Stimulated activated CD8-positive, alpha-beta memory T cell treated with anti-CD3 and anti-CD28 coated beads, Interleukin-12 subunit alpha, Interleukin-12 subunit beta, amount 100 ng/mL, for 1 hour (primary cell): ENCODE data around the gene ELK4.

Experiments
- DNase-seq: peaks from one replicate; pipeline ENCODE4 v3.0.0-alpha.2; 2020; ENCODE audit warnings: low read depth

ELK4 gene

GRCh38 chr1:205629751-205630150, 2.1 kb downstream of the ELK4 start:
- no peak for DNase-seq

GRCh38 chr1:205627956-205628355, 3.9 kb downstream of the ELK4 start:
- no peak for DNase-seq

DNA sequence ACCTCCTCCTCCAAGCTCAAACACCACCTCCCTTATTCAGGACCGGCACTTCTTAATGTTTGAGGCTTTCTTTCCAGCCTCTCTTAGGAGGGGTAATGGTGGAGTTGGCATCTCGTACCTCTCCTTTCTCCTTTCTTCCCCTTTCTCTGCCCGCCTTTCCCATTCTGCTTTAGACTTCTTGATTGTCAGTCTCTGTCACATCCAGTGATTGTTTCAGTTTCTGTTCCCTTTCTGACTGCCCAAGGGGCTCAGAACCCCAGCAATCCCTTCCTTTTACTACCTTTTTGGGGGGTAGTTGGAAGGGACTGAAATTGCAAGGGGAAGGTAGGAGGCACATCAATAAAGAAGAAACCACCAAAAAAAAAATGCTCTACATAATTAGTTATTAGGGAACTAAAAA, 5.6 kb downstream of the ELK4 start:
- DNase-seq = no peak

DNA sequence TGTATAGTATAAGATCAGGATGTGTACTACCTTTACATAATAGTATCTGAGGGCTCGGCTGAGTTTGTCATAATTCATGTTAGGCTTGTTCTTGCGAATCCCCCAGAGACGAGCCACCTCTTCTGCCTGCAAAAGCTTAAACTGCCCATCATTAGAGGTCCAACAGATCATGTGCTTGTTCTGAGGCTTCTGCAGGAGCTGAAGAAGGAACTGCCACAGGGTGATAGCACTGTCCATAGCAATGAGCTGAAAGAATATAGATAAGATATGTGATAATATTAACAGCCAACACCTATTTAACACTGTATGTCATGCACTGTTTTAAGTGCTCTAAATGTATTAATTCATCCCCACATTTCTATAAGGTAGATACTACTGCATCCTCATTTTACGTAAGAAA, 8.2 kb downstream of the ELK4 start:
- DNase-seq = no peak

DNA sequence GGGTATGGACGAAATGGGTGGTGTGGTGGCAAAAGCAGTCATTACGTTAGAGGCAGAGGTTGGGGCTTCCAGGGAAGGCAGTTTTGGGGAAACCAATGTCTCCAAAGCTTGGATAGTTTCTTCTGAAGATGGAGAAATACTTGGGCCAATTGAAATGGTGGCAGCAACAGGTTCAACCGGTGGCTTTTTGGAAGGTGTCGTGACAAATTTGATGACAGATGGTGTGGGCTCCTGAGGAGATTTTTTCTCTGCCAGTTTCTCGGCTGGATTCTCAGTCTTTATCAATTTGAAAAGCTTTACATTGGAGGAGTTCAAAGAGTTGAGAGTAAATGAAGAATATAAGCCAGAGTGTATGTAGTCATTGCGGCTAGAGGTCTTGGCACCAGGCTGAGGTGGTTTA, 11.5 kb downstream of the ELK4 start:
- DNase-seq = no peak

DNA sequence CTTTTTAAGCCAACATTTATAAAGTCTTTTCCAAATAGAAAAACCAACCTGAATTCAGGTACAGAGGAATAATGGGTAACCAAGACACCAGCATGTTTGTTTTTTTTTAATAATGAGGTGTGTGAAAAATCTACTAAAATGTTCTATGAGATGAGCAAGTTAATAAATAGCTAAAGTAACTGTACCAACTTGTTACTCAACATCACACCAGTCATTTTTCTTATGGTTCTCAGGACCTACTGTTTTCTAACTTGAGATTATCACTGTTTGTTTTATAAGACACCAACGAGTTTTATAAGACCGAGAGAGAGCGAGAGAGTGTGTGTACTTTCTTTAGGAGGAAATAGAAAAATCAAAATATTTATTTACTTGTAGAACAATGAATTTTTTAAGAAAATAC, 12.4 kb downstream of the ELK4 start:
- no peak for DNase-seq

DNA sequence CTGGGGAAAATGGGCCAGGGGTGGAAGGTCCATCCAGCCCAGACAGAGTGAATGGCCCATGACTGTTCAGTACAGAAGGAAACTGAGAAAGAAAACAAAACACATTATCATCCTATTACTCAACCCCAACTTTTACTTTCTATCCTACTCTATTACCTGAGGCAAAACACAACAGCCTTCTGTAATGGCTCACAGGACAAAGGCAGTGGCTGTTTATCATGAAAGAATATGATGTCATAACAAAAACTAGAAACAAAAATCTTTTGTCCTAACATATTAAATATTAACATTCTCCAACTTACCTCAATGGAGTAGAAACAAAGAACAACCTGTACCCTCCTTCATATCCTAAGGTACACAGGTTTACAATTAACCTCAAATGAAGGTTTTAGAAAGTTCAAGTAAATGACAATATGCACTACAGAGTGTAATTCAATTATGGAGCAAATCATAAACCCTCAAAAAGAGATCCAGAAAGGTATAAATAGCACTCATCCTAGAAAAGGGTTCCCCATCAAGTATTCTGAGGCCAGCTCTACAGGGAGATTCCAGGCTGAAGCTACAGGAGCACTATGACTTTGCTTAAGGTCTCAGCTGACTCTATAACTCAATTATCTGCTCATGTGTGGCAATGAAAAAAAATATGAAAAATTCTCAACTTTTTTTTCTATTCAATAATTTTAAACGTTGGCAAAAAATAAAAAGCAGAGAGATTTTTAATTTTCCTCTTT, 15.1 kb downstream of the ELK4 start:
- no peak for DNase-seq

DNA sequence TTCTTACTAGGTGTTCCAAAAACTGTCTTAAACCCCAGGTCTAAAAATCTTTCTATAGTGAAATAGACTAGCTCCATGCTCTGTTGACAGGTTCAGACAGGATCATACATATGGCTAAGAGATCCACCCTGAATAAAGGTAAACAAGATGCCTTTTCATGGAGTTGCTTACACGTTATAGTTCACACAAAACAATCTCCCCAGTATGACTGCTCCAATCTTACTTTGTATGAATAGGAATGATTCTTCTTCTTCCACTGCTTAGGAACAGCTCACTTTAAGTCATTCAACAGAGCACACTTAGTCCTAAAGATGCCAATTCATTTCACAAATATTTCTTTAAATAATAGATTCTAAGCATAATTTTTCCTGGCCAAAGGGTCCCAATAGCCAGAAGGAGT, 16.0 kb downstream of the ELK4 start:
- no peak for DNase-seq

DNA sequence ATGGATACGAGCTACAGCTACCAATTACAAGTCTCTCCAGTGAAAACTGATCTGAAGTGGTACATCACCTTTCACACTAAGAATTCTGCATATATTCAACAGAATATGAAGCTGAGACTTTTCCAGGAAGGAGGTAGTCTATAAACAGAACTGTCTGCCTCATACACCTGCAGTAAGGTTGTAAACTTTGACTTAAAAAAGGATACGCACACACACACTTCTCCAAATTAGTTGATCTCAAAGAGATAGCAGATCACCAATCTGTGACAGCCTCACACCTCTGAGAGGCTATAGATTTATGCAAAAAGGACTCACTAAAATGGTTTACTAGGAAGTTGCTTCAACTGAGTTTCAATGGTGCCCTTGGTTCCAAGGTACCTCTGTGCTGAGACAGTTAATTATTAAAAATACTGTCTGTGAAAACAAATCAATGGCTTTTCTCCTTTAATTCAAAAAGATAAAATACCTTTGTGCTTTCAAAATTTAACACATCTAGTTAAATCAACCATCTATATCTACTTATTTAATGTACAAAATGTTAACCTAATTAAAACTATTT, 17.9 kb downstream of the ELK4 start:
- no peak for DNase-seq

DNA sequence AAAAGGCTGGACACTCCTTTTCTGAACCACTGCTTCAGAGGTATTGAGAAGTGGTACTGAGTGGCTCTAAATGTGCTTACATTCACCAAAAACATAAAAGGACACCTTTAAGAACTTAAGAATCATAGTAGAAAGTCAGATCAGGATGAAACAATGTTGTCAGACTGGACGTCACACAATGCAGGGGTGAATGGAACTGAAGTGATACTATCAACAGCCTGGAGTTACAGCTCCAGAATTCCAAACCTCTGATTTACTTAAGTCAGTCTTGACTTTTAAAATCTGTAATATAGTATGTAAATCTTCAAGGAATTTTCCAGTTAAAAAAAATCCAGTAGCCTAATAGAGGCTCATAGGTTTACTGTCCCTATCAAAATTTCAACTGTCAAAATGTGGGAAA, 19.3 kb downstream of the ELK4 start:
- DNase-seq = no peak

DNA sequence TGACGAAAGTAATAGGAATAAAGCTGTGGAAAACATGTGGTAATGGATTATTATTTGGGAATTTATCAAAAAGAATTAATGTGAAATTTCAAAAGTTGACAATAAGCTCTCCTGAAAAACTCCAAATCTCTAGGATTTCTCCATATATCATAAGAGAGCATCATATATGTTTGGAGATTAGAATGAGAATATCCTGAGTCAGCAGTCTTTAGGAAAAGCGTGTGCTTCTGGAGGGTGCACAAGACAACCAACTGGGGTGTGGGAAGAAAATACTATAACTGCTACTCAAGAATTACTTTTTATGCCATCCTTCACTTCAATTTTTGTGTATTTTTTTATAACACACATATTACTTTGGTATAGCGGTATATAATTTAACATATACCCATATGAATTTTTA, 19.7 kb downstream of the ELK4 start:
- no peak for DNase-seq

- no peak for DNase-seq
These were observed 20.8 kb downstream of the ELK4 start for GRCh38 chr1:205610901-205611466.

DNA sequence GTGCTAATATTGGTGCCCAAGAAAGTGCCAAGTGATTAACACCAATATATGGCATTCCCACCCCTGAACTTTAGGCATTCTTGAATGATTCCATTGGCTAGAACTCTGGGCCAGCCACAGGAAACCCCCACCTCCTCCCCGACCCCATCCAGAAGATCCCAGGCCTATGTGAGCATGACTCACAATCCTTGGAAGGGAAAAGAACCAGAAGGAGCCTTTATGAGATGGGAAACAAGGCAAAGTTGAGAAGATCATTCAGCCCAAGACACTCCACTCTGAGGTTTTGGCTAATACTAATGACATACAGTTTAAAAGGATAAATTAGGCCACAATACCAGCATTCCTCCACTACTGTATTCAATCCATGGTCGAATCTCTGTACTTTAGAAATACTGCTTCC, 21.8 kb downstream of the ELK4 start:
- no peak for DNase-seq

DNA sequence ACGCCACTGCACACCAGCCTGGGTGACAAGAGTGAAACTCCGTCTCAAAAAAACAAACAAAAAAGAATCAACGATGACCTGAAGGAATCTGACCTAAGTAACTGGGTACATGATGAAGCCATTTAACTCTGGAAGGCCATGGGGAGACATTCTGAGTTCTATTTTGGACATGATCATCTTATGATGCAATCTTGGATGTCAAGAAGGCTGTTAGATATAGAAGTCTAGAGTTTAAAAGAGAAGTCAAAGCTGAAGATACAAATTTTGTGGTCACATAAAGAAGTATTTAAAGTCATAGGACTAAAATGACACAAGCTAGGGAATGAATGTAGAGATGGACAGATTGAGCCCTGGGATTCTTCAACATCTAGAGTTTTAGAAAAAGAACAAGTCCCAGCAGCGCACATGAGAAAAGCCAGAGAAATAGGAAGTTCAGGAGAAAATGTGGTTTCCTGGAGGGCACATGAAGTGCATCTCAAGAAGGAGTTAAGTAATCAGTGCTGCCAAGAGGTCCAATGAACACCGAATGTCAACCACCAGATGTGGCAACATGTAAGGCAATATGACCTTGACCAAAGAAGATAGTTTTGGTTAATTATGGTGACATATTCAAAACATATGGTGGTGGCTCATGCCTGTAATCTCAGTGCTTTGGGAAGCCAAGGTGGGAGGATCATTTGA, 26.8 kb downstream of the ELK4 start:
- no peak for DNase-seq

GRCh38 chr1:205604059-205604458, 27.8 kb downstream of the ELK4 start:
- DNase-seq = no peak

- no peak for DNase-seq
These were observed 30.6 kb downstream of the ELK4 start for GRCh38 chr1:205601205-205601604.

DNA sequence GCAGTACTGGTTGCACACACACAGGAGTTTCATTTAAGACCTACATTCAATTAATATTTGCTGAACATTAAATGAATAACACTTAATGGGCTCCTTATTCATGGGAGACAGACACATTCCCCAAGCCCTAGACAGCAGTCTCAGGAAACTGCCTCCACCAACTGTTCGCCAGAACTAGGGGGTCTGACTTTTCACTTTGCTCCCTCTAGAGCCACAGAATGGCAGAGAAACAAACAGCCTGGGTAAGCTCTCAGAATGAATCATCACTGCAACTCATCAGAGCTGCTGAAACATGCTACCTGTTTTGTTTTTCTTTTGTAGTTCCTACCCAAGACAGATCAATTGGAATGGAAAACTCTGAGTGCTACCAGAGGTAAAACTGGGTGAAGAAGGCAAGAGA, 31.7 kb downstream of the ELK4 start:
- DNase-seq = no peak

- no peak for DNase-seq
These were observed 32.2 kb downstream of the ELK4 start for GRCh38 chr1:205599669-205600042.

DNA sequence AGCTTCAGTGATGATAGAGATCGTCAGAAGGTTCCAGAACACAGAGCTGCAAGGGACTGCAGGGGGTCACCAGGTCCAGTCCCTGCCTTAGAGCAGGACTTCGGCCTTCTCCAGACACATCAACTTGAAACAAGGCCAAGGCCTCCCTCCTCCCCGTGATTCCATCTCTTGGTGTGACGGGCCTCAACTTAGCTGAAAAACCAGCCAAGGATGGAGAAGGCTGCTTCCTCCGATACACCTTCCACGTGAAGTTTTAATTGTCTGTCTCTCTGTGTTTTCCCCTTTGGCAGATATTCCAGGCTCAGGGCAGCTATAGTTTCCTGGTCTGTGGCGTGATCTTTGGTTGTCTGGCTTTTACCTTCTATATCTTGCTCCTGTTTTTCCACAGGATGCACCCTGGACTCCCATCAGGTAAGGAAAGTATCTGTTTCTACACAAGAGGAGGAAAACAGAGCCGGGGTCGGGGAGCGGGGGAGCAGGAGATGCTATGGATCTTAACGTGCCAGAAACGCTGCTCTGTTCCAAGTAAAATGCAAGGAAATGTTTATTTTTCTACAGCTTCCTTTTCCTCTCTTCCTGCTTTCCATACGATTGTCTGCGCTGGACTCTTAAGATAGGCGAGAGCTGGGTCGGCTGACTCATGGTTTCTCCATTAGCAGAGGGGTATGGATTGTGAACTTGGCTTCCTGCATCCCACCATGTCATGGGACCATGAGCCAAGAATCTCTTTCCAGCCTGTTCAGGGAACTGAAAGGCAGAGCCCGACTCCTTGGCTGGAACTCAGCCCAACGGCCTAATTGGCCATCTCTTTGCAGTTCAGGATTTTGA, 32.8 kb downstream of the ELK4 start:
- DNase-seq = no peak

GRCh38 chr1:205597691-205598314, 34.0 kb downstream of the ELK4 start:
- DNase-seq = no peak

DNA sequence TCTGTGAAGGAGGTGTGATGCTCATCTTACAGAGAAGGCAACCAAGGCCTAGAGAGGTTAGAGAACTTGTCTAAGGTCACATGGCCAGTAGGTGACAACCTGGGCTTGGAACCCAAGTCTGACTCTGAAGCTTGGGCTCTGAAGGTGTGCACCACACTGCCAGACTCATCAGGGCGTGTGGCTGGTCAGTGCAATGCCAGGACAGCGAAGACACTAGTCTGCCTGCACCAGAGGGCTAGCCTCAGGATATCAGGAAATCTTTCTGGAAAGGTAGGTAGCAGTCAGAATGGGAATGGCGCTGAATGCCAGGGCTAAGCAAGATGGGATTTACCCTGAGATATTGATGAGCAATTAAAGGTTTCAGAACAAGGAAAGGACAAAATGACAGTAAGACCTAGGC, 34.9 kb downstream of the ELK4 start:
- DNase-seq = no peak

GRCh38 chr1:205595861-205596260, 36.0 kb downstream of the ELK4 start:
- no peak for DNase-seq
